Measurements from ENCODE around the gene ILDR1. TPM values are rescaled to one million over a fixed set of nuclear protein-coding genes. Genes with fewer than 3 reads are reported as not detected.

Gene ILDR1
- total RNA-seq (not detected), polyA plus RNA-seq (1 to 10 TPM; 3.5 to 7.1 (median 4.8) TPM)

DNA sequence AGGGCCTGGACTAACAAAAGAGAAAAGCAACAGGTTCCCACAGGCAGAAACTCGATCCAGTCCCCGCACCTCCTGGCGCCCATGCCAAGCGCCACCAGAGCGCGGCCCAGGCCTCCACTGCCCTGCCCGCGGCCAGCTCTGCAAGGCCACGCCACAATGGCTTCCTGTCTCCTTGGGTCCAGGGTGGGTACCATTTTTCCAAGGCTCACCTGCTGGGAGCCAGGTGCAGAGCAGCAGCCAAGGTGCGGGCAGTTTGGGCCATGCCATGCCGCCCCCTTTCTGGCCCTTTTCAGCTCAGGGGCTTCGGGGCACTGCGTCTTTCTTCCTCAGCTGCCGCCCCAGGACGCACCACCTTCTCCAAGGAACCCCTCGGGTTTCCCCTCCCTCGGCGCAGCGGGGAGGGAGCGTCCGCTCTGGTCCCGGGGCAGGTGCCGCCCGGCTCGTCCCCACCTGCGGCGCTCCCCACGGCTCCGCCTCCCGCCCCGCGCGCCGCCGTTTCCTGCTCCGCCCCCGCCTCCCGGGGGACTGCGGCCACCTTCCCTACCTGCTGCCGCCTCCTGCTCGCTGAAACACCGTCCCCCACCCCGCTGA is at the start of gene ILDR1:
TSS of gene ILDR1 (minus strand) at position 437 of the 591 bp plus-strand sequence. CDS start at position 267, 170 bp downstream.
- DNase-seq = no peak
- WGBS, 2 donors = 3 to 11% methylated on average over 43 of the region's 43 CpGs
- Histone ChIP-seq H3K4me3 (peak within 1 kb of the TSS in 2 of 4 donors; percentile 7 to 20), H3K9me3 (no peaks in the 10 kb centered on the region), H3K36me3 (no peaks in the 10 kb centered on the region), H3K27ac (no peak within 1 kb of the TSS), H3K27me3 (peaks cover 0 to 24% (median 13%) of the 10 kb centered on the region in 3 donors), H3K4me1 (no peaks in the 10 kb centered on the region)
- TF ChIP-seq, protein P1, sequence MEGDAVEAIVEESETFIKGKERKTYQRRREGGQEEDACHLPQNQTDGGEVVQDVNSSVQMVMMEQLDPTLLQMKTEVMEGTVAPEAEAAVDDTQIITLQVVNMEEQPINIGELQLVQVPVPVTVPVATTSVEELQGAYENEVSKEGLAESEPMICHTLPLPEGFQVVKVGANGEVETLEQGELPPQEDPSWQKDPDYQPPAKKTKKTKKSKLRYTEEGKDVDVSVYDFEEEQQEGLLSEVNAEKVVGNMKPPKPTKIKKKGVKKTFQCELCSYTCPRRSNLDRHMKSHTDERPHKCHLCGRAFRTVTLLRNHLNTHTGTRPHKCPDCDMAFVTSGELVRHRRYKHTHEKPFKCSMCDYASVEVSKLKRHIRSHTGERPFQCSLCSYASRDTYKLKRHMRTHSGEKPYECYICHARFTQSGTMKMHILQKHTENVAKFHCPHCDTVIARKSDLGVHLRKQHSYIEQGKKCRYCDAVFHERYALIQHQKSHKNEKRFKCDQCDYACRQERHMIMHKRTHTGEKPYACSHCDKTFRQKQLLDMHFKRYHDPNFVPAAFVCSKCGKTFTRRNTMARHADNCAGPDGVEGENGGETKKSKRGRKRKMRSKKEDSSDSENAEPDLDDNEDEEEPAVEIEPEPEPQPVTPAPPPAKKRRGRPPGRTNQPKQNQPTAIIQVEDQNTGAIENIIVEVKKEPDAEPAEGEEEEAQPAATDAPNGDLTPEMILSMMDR (IDR thresholded peaks at IDR 0.05) = no peak
- TF ChIP-seq POLR2AphosphoS5 (IDR thresholded peaks at IDR 0.05) = no peak
- intact Hi-C loops (cut with DNase I) = no loop called here

DNA sequence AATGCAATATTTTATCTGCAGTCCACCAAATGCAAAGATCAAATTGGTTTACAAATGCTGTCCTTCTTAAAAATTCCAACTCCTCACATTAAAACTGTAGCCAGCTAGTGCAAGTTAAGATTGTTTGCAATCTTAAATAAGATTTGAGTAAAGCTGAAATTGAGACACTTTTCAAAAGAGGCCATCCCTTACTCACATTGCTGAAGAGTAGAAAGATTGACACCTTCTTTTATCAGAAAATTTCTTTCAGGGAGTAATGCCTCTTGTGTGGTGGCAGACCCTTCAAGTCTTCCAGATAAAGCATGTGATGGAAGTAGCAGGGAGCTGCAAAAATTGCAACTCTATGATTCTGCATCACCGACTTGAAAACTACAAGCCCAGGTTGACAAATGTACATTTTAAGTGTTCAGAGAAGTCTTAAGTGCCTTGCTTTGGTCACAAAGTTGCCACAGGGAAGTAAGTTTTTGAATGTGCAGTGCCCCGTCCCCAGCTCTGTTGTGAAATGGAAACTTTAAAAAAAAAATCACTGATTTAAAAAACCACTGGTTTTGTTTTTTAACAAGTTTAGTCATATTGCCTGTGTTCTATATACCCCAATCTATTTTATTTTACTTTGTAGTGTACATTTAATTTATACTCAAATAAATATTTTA is 45.7 kb upstream of the ILDR1 start:
- Histone ChIP-seq H3K27ac (no peak overlapping the region), H3K36me3 (no peaks in the 10 kb centered on the region), H3K4me3 (no peak overlapping the region), H3K4me1 (no peaks in the 10 kb centered on the region), H3K9me3 (no peaks in the 10 kb centered on the region), H3K27me3 (no peaks in the 10 kb centered on the region)
- DNase-seq = no peak
- intact Hi-C loops (cut with DNase I) = no loop called here
- no peak for TF ChIP-seq POLR2AphosphoS5 (IDR thresholded peaks at IDR 0.05)
- no peak for TF ChIP-seq POLR2A (IDR thresholded peaks at IDR 0.05)
- no peak for TF ChIP-seq EP300 (IDR thresholded peaks at IDR 0.05)
- TF ChIP-seq, protein P1 (IDR thresholded peaks at IDR 0.05) = no peak
- WGBS, 2 donors = 71 to 83% methylated on average over 2 of the region's 2 CpGs

GRCh38 chr3:122067214-122067550 is 45.1 kb upstream of the ILDR1 start:
- Histone ChIP-seq H3K36me3 (no peaks in the 10 kb centered on the region), H3K9me3 (no peaks in the 10 kb centered on the region), H3K4me3 (no peak overlapping the region), H3K27ac (no peak overlapping the region), H3K4me1 (no peaks in the 10 kb centered on the region), H3K27me3 (no peaks in the 10 kb centered on the region)
- WGBS, 2 donors = 55 to 74% methylated on average over 5 of the region's 5 CpGs
- no peak for DNase-seq
- TF ChIP-seq, protein P1 (IDR thresholded peaks at IDR 0.05) = no peak
- intact Hi-C loops (cut with DNase I) = no loop called here

- H3K36me3 ChIP-seq = no peaks in the 10 kb centered on the region
- WGBS, 2 donors = 58 to 65% methylated on average over 6 of the region's 6 CpGs
- H3K27ac ChIP-seq = no peak overlapping the region
- H3K4me3 ChIP-seq = no peak overlapping the region
- no peaks in the 10 kb centered on the region for H3K9me3 ChIP-seq
- no peaks in the 10 kb centered on the region for H3K4me1 ChIP-seq
- no peak for TF ChIP-seq EP300 (IDR thresholded peaks at IDR 0.05)
- TF ChIP-seq POLR2A (IDR thresholded peaks at IDR 0.05) = no peak
- TF ChIP-seq POLR2AphosphoS5 (IDR thresholded peaks at IDR 0.05) = no peak
- TF ChIP-seq, protein P1 (IDR thresholded peaks at IDR 0.05) = no peak
- no peak for DNase-seq
- no peaks in the 10 kb centered on the region for H3K27me3 ChIP-seq
- intact Hi-C loops (cut with DNase I) = no loop called here
Measured at GRCh38 chr3:122066331-122067213, 44.5 kb upstream of the ILDR1 start.

Data from sigmoid colon (tissue), 7 donors.